ENCODE data around the gene P4HA2. TPM values are rescaled to one million over a fixed set of nuclear protein-coding genes. Genes with fewer than 3 reads are reported as not detected.

Gene P4HA2
- total and polyA plus RNA-seq, 4 experiments from 2014 or later = 0.14 to 0.96 (median 0.28) TPM; not detected in 1

- H3K4me3 ChIP-seq (ENCODE audit: low read length in 2 of 2) = no peak overlapping the region
- H3K27me3 Mint-ChIP-seq = peaks cover 2 to 15% of the 10 kb centered on the region in 2 donors
- H3K27ac Mint-ChIP-seq = no peak overlapping the region
- H3K4me1 Mint-ChIP-seq = peaks cover 0 to 5% (median under 1%) of the 10 kb centered on the region in 4 donors
- intact Hi-C loops (cut with micrococcal nuclease) = no loop called here
- H3K36me3 ChIP-seq (ENCODE audit: insufficient read depth, low read length) = no peaks in the 10 kb centered on the region
- H3K27ac ChIP-seq (ENCODE audit: low read depth, low read length) = no peak overlapping the region
- no peaks in the 10 kb centered on the region for H3K36me3 Mint-ChIP-seq
- H3K9me3 Mint-ChIP-seq = peaks cover 0 to 16% (median 7%) of the 10 kb centered on the region in 8 donors
- DNase-seq = no peak
- ChIA-PET CTCF (ENCODE audit: partially characterized antibody) (interaction anchor here (1.7 to 2.1 kb wide), 2 partner anchors 13 to 21 kb away, joined by 7 to 9 read pairs; no protein-coding TSS in a partner anchor), POLR2A (ENCODE audit: partially characterized antibody) (no interaction called here)
- no peak overlapping the region for H3K4me3 Mint-ChIP-seq
- H3K4me1 ChIP-seq (ENCODE audit: insufficient read depth, low read length) = no peaks in the 10 kb centered on the region
- no peaks in the 10 kb centered on the region for H3K27me3 ChIP-seq (ENCODE audit: insufficient read depth, low read length)
- no peaks in the 10 kb centered on the region for H3K9me3 ChIP-seq (ENCODE audit: control insufficient read depth in 1 of 2, low read length in 2 of 2)
Measured at GRCh38 chr5:132251220-132251725, 23.6 kb upstream of the P4HA2 start.

GRCh38 chr5:132250547-132250946 lies 22.9 kb upstream of the P4HA2 start:
- Mint-ChIP-seq H3K9me3 (peaks cover 0 to 23% (median 13%) of the 10 kb centered on the region in 8 donors), H3K4me3 (no peak overlapping the region), H3K27me3 (peaks cover 6 to 9% of the 10 kb centered on the region in 2 donors), H3K27ac (no peak overlapping the region), H3K4me1 (peaks cover 0 to 5% (median under 1%) of the 10 kb centered on the region in 4 donors), H3K36me3 (peaks cover 1% of the 10 kb centered on the region in 2 donors)
- DNase-seq = no peak
- Histone ChIP-seq H3K36me3 (ENCODE audit: insufficient read depth, low read length) (no peaks in the 10 kb centered on the region), H3K4me3 (ENCODE audit: low read length in 2 of 2) (no peak overlapping the region), H3K27ac (ENCODE audit: low read depth, low read length) (no peak overlapping the region), H3K4me1 (ENCODE audit: insufficient read depth, low read length) (no peaks in the 10 kb centered on the region), H3K9me3 (ENCODE audit: control insufficient read depth in 1 of 2, low read length in 2 of 2) (no peaks in the 10 kb centered on the region), H3K27me3 (ENCODE audit: insufficient read depth, low read length) (no peaks in the 10 kb centered on the region)
- intact Hi-C loops (cut with micrococcal nuclease) = no loop called here
- POLR2A ChIA-PET (ENCODE audit: partially characterized antibody) = no interaction called here
- CTCF ChIA-PET (ENCODE audit: partially characterized antibody) = interaction anchor here (1.7 to 2.1 kb wide), 2 partner anchors 12 to 22 kb away, joined by 7 to 9 read pairs; no protein-coding TSS in a partner anchor

- Mint-ChIP-seq H3K4me3 (no peak overlapping the region), H3K27me3 (peaks cover 8 to 12% of the 10 kb centered on the region in 2 donors), H3K4me1 (peaks cover 0 to 5% (median under 1%) of the 10 kb centered on the region in 4 donors), H3K36me3 (peaks cover 16 to 17% of the 10 kb centered on the region in 2 donors), H3K27ac (no peak overlapping the region), H3K9me3 (peaks cover 4 to 56% (median 36%) of the 10 kb centered on the region in 8 donors)
- Histone ChIP-seq H3K4me1 (ENCODE audit: insufficient read depth, low read length) (no peaks in the 10 kb centered on the region), H3K27me3 (ENCODE audit: insufficient read depth, low read length) (no peaks in the 10 kb centered on the region), H3K4me3 (ENCODE audit: low read length in 2 of 2) (no peak overlapping the region), H3K9me3 (ENCODE audit: control insufficient read depth in 1 of 2, low read length in 2 of 2) (no peaks in the 10 kb centered on the region), H3K27ac (ENCODE audit: low read depth, low read length) (no peak overlapping the region), H3K36me3 (ENCODE audit: insufficient read depth, low read length) (no peaks in the 10 kb centered on the region)
- CTCF ChIA-PET (ENCODE audit: partially characterized antibody) = interaction anchor here (0.7 to 3.0 kb wide), 3 partner anchors 8 to 79 kb away, joined by 3 to 26 read pairs (median 3); no protein-coding TSS in a partner anchor
- intact Hi-C loops (cut with micrococcal nuclease) = no loop called here
- DNase-seq = no peak
- POLR2A ChIA-PET (ENCODE audit: partially characterized antibody) = no interaction called here
Measured at GRCh38 chr5:132246806-132247205, 19.2 kb upstream of the P4HA2 start.

- DNase-seq = no peak
- Mint-ChIP-seq H3K4me1 (peaks cover 0 to 5% (median under 1%) of the 10 kb centered on the region in 4 donors), H3K36me3 (peaks cover 16 to 17% of the 10 kb centered on the region in 2 donors), H3K9me3 (peaks cover 8 to 67% (median 42%) of the 10 kb centered on the region in 8 donors), H3K27ac (no peak overlapping the region), H3K27me3 (peaks cover 10 to 12% of the 10 kb centered on the region in 2 donors), H3K4me3 (no peak overlapping the region)
- CTCF ChIA-PET (ENCODE audit: partially characterized antibody) = no interaction called here
- Histone ChIP-seq H3K4me3 (ENCODE audit: low read length in 2 of 2) (no peak overlapping the region), H3K9me3 (ENCODE audit: control insufficient read depth in 1 of 2, low read length in 2 of 2) (no peaks in the 10 kb centered on the region), H3K36me3 (ENCODE audit: insufficient read depth, low read length) (no peaks in the 10 kb centered on the region), H3K27me3 (ENCODE audit: insufficient read depth, low read length) (no peaks in the 10 kb centered on the region), H3K27ac (ENCODE audit: low read depth, low read length) (no peak overlapping the region), H3K4me1 (ENCODE audit: insufficient read depth, low read length) (no peaks in the 10 kb centered on the region)
- intact Hi-C loops (cut with micrococcal nuclease) = no loop called here
- POLR2A ChIA-PET (ENCODE audit: partially characterized antibody) = no interaction called here
Measured at GRCh38 chr5:132245593-132245992, 17.9 kb upstream of the P4HA2 start.

- H3K4me1 Mint-ChIP-seq = peaks cover 0 to 5% (median under 1%) of the 10 kb centered on the region in 4 donors
Measured at GRCh38 chr5:132243366-132243977, 15.8 kb upstream of the P4HA2 start.

GRCh38 chr5:132239776-132240175 lies 12.1 kb upstream of the P4HA2 start:
- no peak for DNase-seq
- CTCF ChIA-PET (ENCODE audit: partially characterized antibody) = interaction anchor here (0.9 to 3.5 kb wide), 7 partner anchors 8 to 260 kb away, joined by 3 to 26 read pairs (median 11); no protein-coding TSS in a partner anchor
- H3K9me3 ChIP-seq (ENCODE audit: control insufficient read depth in 1 of 2, low read length in 2 of 2) = no peaks in the 10 kb centered on the region
- H3K27ac ChIP-seq (ENCODE audit: low read depth, low read length) = no peak overlapping the region
- H3K4me1 Mint-ChIP-seq = no peaks in the 10 kb centered on the region
- POLR2A ChIA-PET (ENCODE audit: partially characterized antibody) = interaction anchor here (1.0 kb wide), 1 partner anchor 55 kb away, joined by 3 read pairs; the partner anchor contains the start of gene SLC22A4
- no peak overlapping the region for H3K4me3 ChIP-seq (ENCODE audit: low read length in 2 of 2)
- peaks cover 4 to 41% (median 24%) of the 10 kb centered on the region in 8 donors for H3K9me3 Mint-ChIP-seq
- H3K4me1 ChIP-seq (ENCODE audit: insufficient read depth, low read length) = no peaks in the 10 kb centered on the region
- no peak overlapping the region for H3K4me3 Mint-ChIP-seq
- H3K36me3 ChIP-seq (ENCODE audit: insufficient read depth, low read length) = no peaks in the 10 kb centered on the region
- H3K27me3 Mint-ChIP-seq = peaks cover 7 to 13% of the 10 kb centered on the region in 2 donors
- H3K27me3 ChIP-seq (ENCODE audit: insufficient read depth, low read length) = no peaks in the 10 kb centered on the region
- peaks cover 9 to 11% of the 10 kb centered on the region in 2 donors for H3K36me3 Mint-ChIP-seq
- intact Hi-C loops (cut with micrococcal nuclease) = loop anchor here (2.0 kb wide), 1 partner anchor 175 kb away; no protein-coding TSS in a partner anchor
- H3K27ac Mint-ChIP-seq = no peak overlapping the region

More at GRCh38 chr5:132243366-132243977, 15.8 kb upstream of the P4HA2 start:
- H3K9me3 ChIP-seq (ENCODE audit: control insufficient read depth in 1 of 2, low read length in 2 of 2) = no peaks in the 10 kb centered on the region
- DNase-seq = no peak
- H3K36me3 Mint-ChIP-seq = peaks cover 16 to 17% of the 10 kb centered on the region in 2 donors
- H3K4me3 ChIP-seq (ENCODE audit: low read length in 2 of 2) = no peak overlapping the region
- H3K27ac Mint-ChIP-seq = peak overlapping the region in 1 of 7 donors; percentile 57
- ChIA-PET POLR2A (ENCODE audit: partially characterized antibody) (no interaction called here), CTCF (ENCODE audit: partially characterized antibody) (no interaction called here)
- no peak overlapping the region for H3K27ac ChIP-seq (ENCODE audit: low read depth, low read length)
- peaks cover 10 to 13% of the 10 kb centered on the region in 2 donors for H3K27me3 Mint-ChIP-seq
- H3K27me3 ChIP-seq (ENCODE audit: insufficient read depth, low read length) = no peaks in the 10 kb centered on the region
- H3K4me1 ChIP-seq (ENCODE audit: insufficient read depth, low read length) = no peaks in the 10 kb centered on the region
- H3K36me3 ChIP-seq (ENCODE audit: insufficient read depth, low read length) = no peaks in the 10 kb centered on the region
- no peak overlapping the region for H3K4me3 Mint-ChIP-seq
- peaks cover 8 to 70% (median 42%) of the 10 kb centered on the region in 8 donors for H3K9me3 Mint-ChIP-seq
- intact Hi-C loops (cut with micrococcal nuclease) = loop anchor here (2.0 kb wide), 1 partner anchor 59 kb away; no protein-coding TSS in a partner anchor

- peaks cover 4 to 33% (median 17%) of the 10 kb centered on the region in 8 donors for H3K9me3 Mint-ChIP-seq
- Histone ChIP-seq H3K27me3 (ENCODE audit: insufficient read depth, low read length) (no peaks in the 10 kb centered on the region), H3K36me3 (ENCODE audit: insufficient read depth, low read length) (no peaks in the 10 kb centered on the region), H3K27ac (ENCODE audit: low read depth, low read length) (no peak overlapping the region), H3K4me1 (ENCODE audit: insufficient read depth, low read length) (no peaks in the 10 kb centered on the region), H3K4me3 (ENCODE audit: low read length in 2 of 2) (no peak overlapping the region), H3K9me3 (ENCODE audit: control insufficient read depth in 1 of 2, low read length in 2 of 2) (no peaks in the 10 kb centered on the region)
- H3K27me3 Mint-ChIP-seq = peaks cover 7 to 11% of the 10 kb centered on the region in 2 donors
- H3K36me3 Mint-ChIP-seq = peaks cover 4 to 6% of the 10 kb centered on the region in 2 donors
- ChIA-PET CTCF (ENCODE audit: partially characterized antibody) (interaction anchor here (0.6 to 3.5 kb wide), 30 partner anchors 9 to 649 kb away, joined by 3 to 26 read pairs (median 8); partner anchors contain the start of genes P4HA2 and SLC22A4), POLR2A (ENCODE audit: partially characterized antibody) (no interaction called here)
- no peak for DNase-seq
- no peak overlapping the region for H3K4me3 Mint-ChIP-seq
- intact Hi-C loops (cut with micrococcal nuclease) = loop anchor here (2.0 kb wide), 1 partner anchor 174 kb away; no protein-coding TSS in a partner anchor
- no peak overlapping the region for H3K27ac Mint-ChIP-seq
- no peaks in the 10 kb centered on the region for H3K4me1 Mint-ChIP-seq
Measured at GRCh38 chr5:132238901-132239500, 11.3 kb upstream of the P4HA2 start.

Measured in CD4-positive, alpha-beta memory T cell (primary cell).